ENCODE results near the gene LRCH1. TPM values are rescaled to one million over a fixed set of nuclear protein-coding genes. Genes with fewer than 3 reads are reported as not detected.

The LRCH1 gene
- total and polyA plus RNA-seq, 2 of the 13 experiments (the other 11 are each of a cell fraction or from before 2014, with no cell fraction given) = 4.1 to 12.6 TPM

DNA sequence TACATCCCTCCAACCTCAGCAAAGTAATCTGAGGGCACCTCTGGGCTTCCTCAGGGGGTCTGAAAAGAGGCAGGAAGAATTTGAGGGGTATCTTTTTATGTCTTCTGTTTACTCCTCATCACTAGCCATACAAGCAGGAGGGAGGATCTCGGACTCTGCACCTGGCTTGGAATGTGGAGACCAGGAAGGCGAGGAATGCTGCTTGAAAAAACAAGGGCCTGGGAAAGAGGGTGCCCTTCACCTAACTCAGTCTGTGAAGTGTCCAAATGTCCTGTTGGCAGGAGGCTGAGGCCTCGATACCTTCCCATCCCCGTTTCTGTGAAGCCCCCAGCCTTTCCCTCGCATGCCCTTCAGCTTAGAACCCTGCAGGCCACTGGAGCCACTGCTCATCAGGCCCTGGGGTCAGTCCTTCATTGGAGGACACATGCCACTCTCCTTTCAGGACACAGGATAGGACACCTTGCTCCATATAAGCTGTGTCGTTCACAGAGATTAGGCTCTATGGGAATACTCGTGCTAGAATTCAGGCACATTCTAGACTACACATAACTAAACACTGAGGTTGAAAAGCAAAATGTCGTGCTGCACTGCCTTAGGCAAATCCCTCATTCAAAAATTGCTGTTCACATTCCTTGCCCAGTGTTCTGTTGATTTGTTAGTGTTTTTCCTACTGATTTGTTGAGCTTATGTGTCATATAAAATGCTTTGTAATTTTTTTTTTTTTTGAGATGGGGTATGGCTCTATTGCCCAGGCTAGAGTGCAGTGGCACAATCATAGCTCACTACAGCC lies 194.3 kb downstream of the LRCH1 start:
- Histone ChIP-seq H4K20me1 (ENCODE audit: insufficient read depth, low read length) (no peaks in the 10 kb centered on the region), H3K4me1 (ENCODE audit: insufficient read depth, low read length) (peaks cover 9% of the 10 kb centered on the region), H3K27me3 (ENCODE audit: control insufficient read depth in 1 of 2, insufficient read depth in 2 of 2, low read length in 2 of 2) (no peaks in the 10 kb centered on the region), H3K9me3 (ENCODE audit: low read length) (no peaks in the 10 kb centered on the region), H3K4me3 (replicated peaks in 1 of 3; ENCODE audit: insufficient read depth in 1 of 3, low read depth in 2 of 3, low read length in 3 of 3) (no peak overlapping the region), H3K4me2 (ENCODE audit: low read depth, low read length) (no peak overlapping the region), H3K27ac (ENCODE audit: extremely low read length, insufficient read depth, low read length) (no peak overlapping the region), H2AFZ (ENCODE audit: low read length) (no peak overlapping the region), H3K36me3 (replicated peaks in 1 of 2; ENCODE audit: control insufficient read depth in 1 of 2, insufficient read depth in 2 of 2, low read length in 2 of 2) (peaks cover 4 to 18% of the 10 kb centered on the region in 2 experiments; a peak in 4 of 5 replicates), H3K79me2 (ENCODE audit: insufficient read depth, low read length) (no peaks in the 10 kb centered on the region), H3K9ac (ENCODE audit: insufficient read depth, low read depth, low read length) (no peak overlapping the region)
- in situ Hi-C loops (cut with HindIII; ENCODE audit: extremely low pct_ligation_motif_present, low pct_unique_long_range_greater_than_20kb) (no loop called here), intact Hi-C loops (cut with micrococcal nuclease; ENCODE audit: unreplicated experiment) (no loop called here)
- peak; percentile 82 for ATAC-seq
- whole genome bisulfite sequencing (ENCODE audit: low lambda C conversion rate) = 83% methylated on average over 8 of the region's 8 CpGs
- no TSS peak for BruUV-seq (replicated peaks)
- POLR2A ChIA-PET = no interaction called here
- TF ChIP-seq ZNF761 (CRISPR knock-in tag; conservative IDR thresholded peaks at IDR 0.05) (no peak), HNF4A (CRISPR knock-in tag; IDR thresholded peaks at IDR 0.05) (0 out of 2 replicates have a peak, but pooled peaks have one; percentile 31)
- no peak for FAIRE-seq
- CTCF ChIA-PET (ENCODE audit: low intra/inter-chr PET ratio, low total read pairs) = no interaction called here
- DNase-seq (ENCODE audit: low spot score) = peak; percentile 24

DNA sequence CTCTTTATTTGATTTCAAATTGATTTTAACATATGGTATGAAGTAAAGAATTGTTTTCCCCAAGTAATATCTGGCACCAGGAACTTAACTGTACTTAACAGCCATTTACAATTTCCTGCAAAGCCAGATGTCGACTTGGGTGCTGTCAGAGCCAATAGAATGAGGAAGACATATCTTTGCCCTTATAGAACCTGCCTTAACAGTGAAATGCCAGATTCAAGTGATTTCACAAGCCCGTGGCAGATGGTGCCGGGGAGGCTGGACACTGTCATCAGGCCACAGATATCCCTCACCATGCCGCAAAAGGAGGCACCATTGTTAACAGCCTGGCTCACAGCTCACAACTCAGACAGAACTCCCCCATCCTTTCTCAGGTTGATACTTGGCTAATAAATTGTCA lies 195.3 kb downstream of the LRCH1 start:
- Histone ChIP-seq H3K27ac (ENCODE audit: extremely low read length, insufficient read depth, low read length) (no peak overlapping the region), H3K9ac (ENCODE audit: insufficient read depth, low read depth, low read length) (no peak overlapping the region), H3K4me1 (ENCODE audit: insufficient read depth, low read length) (peaks cover 14% of the 10 kb centered on the region), H3K9me3 (ENCODE audit: low read length) (no peaks in the 10 kb centered on the region), H2AFZ (ENCODE audit: low read length) (no peak overlapping the region), H3K4me2 (ENCODE audit: low read depth, low read length) (no peak overlapping the region), H3K79me2 (ENCODE audit: insufficient read depth, low read length) (no peaks in the 10 kb centered on the region), H4K20me1 (ENCODE audit: insufficient read depth, low read length) (no peaks in the 10 kb centered on the region), H3K4me3 (replicated peaks in 1 of 3; ENCODE audit: insufficient read depth in 1 of 3, low read depth in 2 of 3, low read length in 3 of 3) (no peak overlapping the region), H3K27me3 (ENCODE audit: control insufficient read depth in 1 of 2, insufficient read depth in 2 of 2, low read length in 2 of 2) (no peaks in the 10 kb centered on the region), H3K36me3 (replicated peaks in 1 of 2; ENCODE audit: control insufficient read depth in 1 of 2, insufficient read depth in 2 of 2, low read length in 2 of 2) (peaks cover 4 to 16% of the 10 kb centered on the region in 2 experiments; a peak in 4 of 5 replicates)
- FAIRE-seq (no peak), ATAC-seq (no peak), DNase-seq (ENCODE audit: low spot score) (no peak)
- in situ Hi-C loops (cut with HindIII; ENCODE audit: extremely low pct_ligation_motif_present, low pct_unique_long_range_greater_than_20kb) = no loop called here
- TF ChIP-seq RARG (CRISPR knock-in tag; IDR thresholded peaks at IDR 0.05; ENCODE audit: low read depth) (no peak), ZBTB1 (CRISPR knock-in tag; IDR thresholded peaks at IDR 0.05; ENCODE audit: borderline replicate concordance) (no peak), ZNF350 (CRISPR knock-in tag; IDR thresholded peaks at IDR 0.05; ENCODE audit: borderline replicate concordance, low read depth) (no peak), ZNF562 (CRISPR knock-in tag; IDR thresholded peaks at IDR 0.05; ENCODE audit: borderline replicate concordance) (no peak), MXI1 (IDR thresholded peaks at IDR 0.05; ENCODE audit: borderline replicate concordance, low read depth, low read length) (no peak), SRSF9 (IDR thresholded peaks at IDR 0.05; ENCODE audit: borderline replicate concordance, insufficient read depth, low read depth, low read length, poor library complexity, severe bottlenecking) (no peak), SNAPC2 (CRISPR knock-in tag; IDR thresholded peaks at IDR 0.05) (no peak)
- TF ChIP-seq, protein P1, sequence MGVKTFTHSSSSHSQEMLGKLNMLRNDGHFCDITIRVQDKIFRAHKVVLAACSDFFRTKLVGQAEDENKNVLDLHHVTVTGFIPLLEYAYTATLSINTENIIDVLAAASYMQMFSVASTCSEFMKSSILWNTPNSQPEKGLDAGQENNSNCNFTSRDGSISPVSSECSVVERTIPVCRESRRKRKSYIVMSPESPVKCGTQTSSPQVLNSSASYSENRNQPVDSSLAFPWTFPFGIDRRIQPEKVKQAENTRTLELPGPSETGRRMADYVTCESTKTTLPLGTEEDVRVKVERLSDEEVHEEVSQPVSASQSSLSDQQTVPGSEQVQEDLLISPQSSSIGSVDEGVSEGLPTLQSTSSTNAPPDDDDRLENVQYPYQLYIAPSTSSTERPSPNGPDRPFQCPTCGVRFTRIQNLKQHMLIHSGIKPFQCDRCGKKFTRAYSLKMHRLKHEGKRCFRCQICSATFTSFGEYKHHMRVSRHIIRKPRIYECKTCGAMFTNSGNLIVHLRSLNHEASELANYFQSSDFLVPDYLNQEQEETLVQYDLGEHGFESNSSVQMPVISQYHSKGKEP (CRISPR knock-in tag; IDR thresholded peaks at IDR 0.05) = no peak
- TF ChIP-seq, protein P2, sequence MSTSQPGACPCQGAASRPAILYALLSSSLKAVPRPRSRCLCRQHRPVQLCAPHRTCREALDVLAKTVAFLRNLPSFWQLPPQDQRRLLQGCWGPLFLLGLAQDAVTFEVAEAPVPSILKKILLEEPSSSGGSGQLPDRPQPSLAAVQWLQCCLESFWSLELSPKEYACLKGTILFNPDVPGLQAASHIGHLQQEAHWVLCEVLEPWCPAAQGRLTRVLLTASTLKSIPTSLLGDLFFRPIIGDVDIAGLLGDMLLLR (CRISPR knock-in tag; IDR thresholded peaks at IDR 0.05) = no peak
- no TSS peak for BruUV-seq (replicated peaks)
- POLR2A ChIA-PET = no interaction called here
- WGBS (ENCODE audit: low lambda C conversion rate) = 91% methylated on average over 4 of the region's 4 CpGs
- CTCF ChIA-PET (ENCODE audit: low intra/inter-chr PET ratio, low total read pairs) = no interaction called here
- intact Hi-C loops (cut with micrococcal nuclease; ENCODE audit: unreplicated experiment) = no loop called here

Data from HepG2 (cell line).